ENCODE results near the gene RHBDD1.
A peak's percentile ranks its signal among the peaks of the same experiment; 100 is the strongest.

RHBDD1 gene

GRCh38 chr2:226915846-226916360, 80.0 kb downstream of the RHBDD1 start:
- DNase-seq, result no peak

- DNase-seq, result no peak
Measured at GRCh38 chr2:226916669-226917068, 80.8 kb downstream of the RHBDD1 start.

- DNase-seq, result no peak
Measured at GRCh38 chr2:226932443-226932842, 96.6 kb downstream of the RHBDD1 start.

GRCh38 chr2:226934546-226935201, 98.8 kb downstream of the RHBDD1 start:
- DNase-seq, result no peak

- no peak for DNase-seq
Measured at GRCh38 chr2:226943862-226944620, 108.2 kb downstream of the RHBDD1 start.

- DNase-seq, result no peak
Measured at GRCh38 chr2:226953206-226953605, 117.4 kb downstream of the RHBDD1 start.

GRCh38 chr2:226953826-226954225, 118.0 kb downstream of the RHBDD1 start:
- DNase-seq, result no peak

- no peak for DNase-seq
Measured at GRCh38 chr2:226956659-226957058, 120.8 kb downstream of the RHBDD1 start.

GRCh38 chr2:226959418-226959817, 123.6 kb downstream of the RHBDD1 start:
- DNase-seq, result no peak

- no peak for DNase-seq
Measured at GRCh38 chr2:226962176-226962773, 126.4 kb downstream of the RHBDD1 start.

- no peak for DNase-seq
Measured at GRCh38 chr2:226963528-226963927, 127.7 kb downstream of the RHBDD1 start.

GRCh38 chr2:226965376-226965775, 129.5 kb downstream of the RHBDD1 start:
- DNase-seq, result no peak

GRCh38 chr2:226969417-226970080, 133.7 kb downstream of the RHBDD1 start:
- peak; percentile 6 for DNase-seq

- no peak for DNase-seq
Measured at GRCh38 chr2:226970362-226970761, 134.5 kb downstream of the RHBDD1 start.

- DNase-seq, result no peak
Measured at GRCh38 chr2:226971084-226971483, 135.2 kb downstream of the RHBDD1 start.

GRCh38 chr2:226971770-226972169, 135.9 kb downstream of the RHBDD1 start:
- DNase-seq, result no peak

- DNase-seq, result no peak
Measured at GRCh38 chr2:226973816-226974215, 138.0 kb downstream of the RHBDD1 start.

- DNase-seq, result no peak
Measured at GRCh38 chr2:226977775-226978190, 141.9 kb downstream of the RHBDD1 start.

- no peak for DNase-seq
Measured at GRCh38 chr2:226978300-226978699, 142.4 kb downstream of the RHBDD1 start.

- DNase-seq, result no peak
Measured at GRCh38 chr2:226979004-226979403, 143.2 kb downstream of the RHBDD1 start.

- DNase-seq, result no peak
Measured at GRCh38 chr2:226981791-226982326, 146.0 kb downstream of the RHBDD1 start.

All from right kidney (tissue), 1 donor.